WERI-Rb-1 (cell line): ENCODE results near the gene CYB5D1.
"Not testable (repeated sequence)": the region's sequence is repeated elsewhere in the genome, so short reads cannot be mapped to it uniquely, and the experiment has no call there.

Source experiments
- DNase-seq: peaks from one replicate; pipeline ENCODE4 v3.0.0-alpha.2; 2020
- H3K27ac ChIP-seq: fragments of 250-450 bp; sonication (Bioruptor Pico); 2 replicates; pipeline ENCODE4 v1.5.1; 2020; ENCODE audit warnings: mild to moderate bottlenecking, moderate library complexity
- H3K27me3 ChIP-seq: fragments of 250-450 bp; sonication (Bioruptor Pico); 2 replicates; pipeline ENCODE4 v1.5.1; 2021; ENCODE audit warnings: mild to moderate bottlenecking, low read depth, moderate library complexity; ENCODE audit not compliant: insufficient read depth, severe bottlenecking
- H3K36me3 ChIP-seq: fragments of 250-450 bp; sonication (Bioruptor Pico); 2 replicates; pipeline ENCODE4 v1.5.1; 2020; ENCODE audit warnings: mild to moderate bottlenecking, moderate library complexity
- H3K4me3 ChIP-seq: 2 replicates; pipeline ENCODE4 v1.5.1; 2011; ENCODE audit warnings: low read depth, mild to moderate bottlenecking, control low read depth, low read length
- H3K9me3 ChIP-seq: fragments of 250-450 bp; sonication (Bioruptor Pico); 2 replicates; pipeline ENCODE4 v1.5.1; 2021; ENCODE audit warnings: mild to moderate bottlenecking, moderate library complexity; ENCODE audit not compliant: severe bottlenecking
- CTCF ChIP-seq: IDR thresholded peaks from 2 replicates; pipeline ENCODE4 v1.5.1; 2011; ENCODE audit warnings: low read depth, mild to moderate bottlenecking, control low read depth, inconsistent platforms, low read length

CYB5D1 gene

GRCh38 chr17:7857713-7858521 is at the start of gene CYB5D1:
CYB5D1 (plus strand) TSS chr17:7858003; CDS start chr17:7858135, 132 bp downstream.
- peak within 1 kb of the TSS; percentile 88 for H3K4me3 ChIP-seq
- DNase-seq = peak; percentile 94
- H3K36me3 ChIP-seq = peaks cover 20% of the 10 kb centered on the region
- H3K27ac ChIP-seq = peak within 1 kb of the TSS; percentile 98
- no peaks in the 10 kb centered on the region for H3K27me3 ChIP-seq
- TF ChIP-seq CTCF = no peak
- H3K9me3 ChIP-seq = no peaks in the 10 kb centered on the region

GRCh38 chr17:7809086-7809790 is 48.6 kb upstream of the CYB5D1 start:
- no peak for DNase-seq
- Histone ChIP-seq H3K36me3 (no peaks in the 10 kb centered on the region), H3K27me3 (no peaks in the 10 kb centered on the region), H3K4me3 (no peak overlapping the region), H3K9me3 (no peaks in the 10 kb centered on the region), H3K27ac (no peak overlapping the region)
- no peak for TF ChIP-seq CTCF

GRCh38 chr17:7809791-7810343 is 47.9 kb upstream of the CYB5D1 start:
- not testable (repeated sequence) for DNase-seq, H3K36me3 ChIP-seq, H3K27ac ChIP-seq, H3K27me3 ChIP-seq, H3K4me3 ChIP-seq, H3K9me3 ChIP-seq

- Histone ChIP-seq H3K9me3 (no peaks in the 10 kb centered on the region), H3K4me3 (no peak overlapping the region), H3K27me3 (no peaks in the 10 kb centered on the region), H3K36me3 (no peaks in the 10 kb centered on the region), H3K27ac (no peak overlapping the region)
- DNase-seq = no peak
- no peak for TF ChIP-seq CTCF
Observed at GRCh38 chr17:7811251-7811650, 46.6 kb upstream of the CYB5D1 start.

GRCh38 chr17:7814969-7815368 is 42.8 kb upstream of the CYB5D1 start:
- TF ChIP-seq CTCF = no peak
- Histone ChIP-seq H3K36me3 (no peaks in the 10 kb centered on the region), H3K4me3 (no peak overlapping the region), H3K27ac (no peak overlapping the region), H3K27me3 (no peaks in the 10 kb centered on the region), H3K9me3 (no peaks in the 10 kb centered on the region)
- no peak for DNase-seq

- Histone ChIP-seq H3K27ac (no peak overlapping the region), H3K4me3 (no peak overlapping the region), H3K36me3 (no peaks in the 10 kb centered on the region), H3K27me3 (no peaks in the 10 kb centered on the region), H3K9me3 (no peaks in the 10 kb centered on the region)
- no peak for DNase-seq
- TF ChIP-seq CTCF = no peak
Observed at GRCh38 chr17:7816926-7817642, 40.7 kb upstream of the CYB5D1 start.
